OCI-M1 (cell line): ENCODE data around the gene CAMK1G.

Experiments
- DNase-seq: peaks from one replicate; lab custom pipeline; 2025; lab: John Stamatoyannopoulos, UW

The CAMK1G gene

DNA sequence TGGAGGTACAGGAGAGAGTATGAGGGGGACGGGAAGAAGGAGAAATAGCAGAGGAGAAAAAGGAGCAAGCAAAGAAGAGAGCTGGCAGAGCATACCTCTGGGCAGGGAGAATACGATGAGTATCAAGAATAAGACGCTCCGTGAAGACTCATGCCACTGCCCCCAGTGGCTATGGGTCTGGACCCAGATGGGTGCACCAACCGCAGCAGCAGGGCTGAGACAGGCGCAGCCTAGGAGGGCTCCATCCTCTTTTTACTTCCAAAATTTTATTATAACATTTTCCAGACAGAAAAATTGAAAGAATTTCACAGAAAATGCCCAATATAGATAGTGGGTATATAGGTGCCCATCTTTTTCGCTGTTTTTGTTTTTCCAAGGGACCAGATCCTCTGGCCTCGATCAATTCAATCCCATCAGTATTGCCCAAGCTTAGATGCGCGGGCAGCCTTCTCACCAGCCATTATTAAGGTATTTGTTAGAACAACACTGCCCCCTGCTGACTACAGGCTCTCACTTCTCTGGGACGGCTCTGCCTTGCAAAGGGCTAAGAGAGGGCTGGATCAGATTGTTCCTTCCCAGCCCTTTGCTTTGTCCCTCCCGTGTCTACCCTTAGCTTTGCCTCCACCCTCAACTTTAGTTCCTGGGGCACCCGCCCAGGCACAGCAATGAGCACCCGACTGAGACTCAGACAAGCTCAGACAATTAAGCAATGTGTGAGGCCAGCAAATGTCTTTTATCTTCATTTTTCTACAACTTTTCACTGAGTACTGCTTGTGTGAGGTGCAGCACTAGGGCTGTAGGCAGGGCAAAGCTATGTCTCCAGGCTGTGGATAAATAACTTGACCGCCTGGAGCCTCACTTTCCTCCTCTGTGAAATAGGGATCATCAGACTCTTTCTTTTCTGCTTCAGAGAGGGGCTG lies 17.5 kb upstream of the CAMK1G start:
- DNase-seq, result peak; percentile 87

GRCh38 chr1:209567698-209568175 lies 15.8 kb upstream of the CAMK1G start:
- no peak for DNase-seq

GRCh38 chr1:209569455-209570207 lies 13.9 kb upstream of the CAMK1G start:
- peak; percentile 84 for DNase-seq

DNA sequence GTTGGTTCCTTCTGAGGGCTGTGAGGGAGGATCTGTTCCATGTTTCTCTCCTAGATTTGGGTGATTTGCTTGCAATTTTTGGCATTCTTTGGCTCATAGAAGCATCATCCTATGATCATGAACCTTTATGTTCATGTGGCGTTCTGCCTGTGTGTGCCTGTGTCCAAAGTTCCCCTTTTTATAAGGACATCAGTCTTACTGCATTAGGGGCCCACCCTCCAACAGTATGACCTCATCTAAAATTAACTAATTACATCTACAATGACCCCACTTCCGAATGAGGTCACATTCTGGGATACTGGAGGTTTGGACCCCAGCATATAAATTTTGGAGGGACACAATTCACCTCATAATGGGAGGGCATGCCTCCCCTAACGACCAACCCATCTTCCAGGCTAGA lies 12.8 kb upstream of the CAMK1G start:
- DNase-seq, result no peak

DNA sequence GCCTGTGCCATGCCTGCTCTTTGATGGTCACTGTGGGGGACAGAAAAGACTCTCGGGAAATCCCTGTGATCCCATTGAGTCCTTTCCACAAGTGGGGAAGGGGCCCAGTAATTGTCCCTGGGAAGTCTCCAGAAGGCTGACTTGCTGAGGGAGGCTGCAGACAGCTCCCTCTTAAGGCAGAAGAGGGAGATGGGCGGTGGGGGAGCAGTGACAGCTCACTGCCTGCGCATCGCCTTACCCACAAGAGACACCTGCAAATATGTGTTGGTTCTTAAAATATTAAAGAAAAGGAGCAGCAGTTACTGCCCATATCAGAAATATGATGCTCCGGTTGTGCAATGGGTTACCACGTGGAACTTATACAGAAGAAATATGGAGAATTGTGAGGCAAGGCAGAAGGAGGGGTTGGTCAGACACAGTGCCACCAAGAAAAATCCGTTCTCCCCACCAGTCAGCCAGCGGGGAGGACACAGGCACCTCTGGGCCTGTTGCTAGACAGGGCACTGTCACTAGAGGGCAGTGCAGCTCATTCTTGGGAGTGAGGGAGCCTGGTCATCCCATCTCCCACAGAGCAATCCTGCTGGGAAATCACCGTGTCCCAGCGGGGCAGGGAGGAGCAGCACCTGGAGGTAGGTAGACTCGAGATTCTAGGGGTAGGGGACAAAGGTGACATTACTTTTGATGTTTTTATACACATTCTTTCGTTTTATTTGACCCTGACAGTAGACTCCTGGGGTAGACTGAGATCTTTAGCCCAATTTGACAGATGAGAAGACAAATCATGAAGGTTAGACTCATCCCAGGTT lies 6.9 kb upstream of the CAMK1G start:
- peak; percentile 80 for DNase-seq

DNA sequence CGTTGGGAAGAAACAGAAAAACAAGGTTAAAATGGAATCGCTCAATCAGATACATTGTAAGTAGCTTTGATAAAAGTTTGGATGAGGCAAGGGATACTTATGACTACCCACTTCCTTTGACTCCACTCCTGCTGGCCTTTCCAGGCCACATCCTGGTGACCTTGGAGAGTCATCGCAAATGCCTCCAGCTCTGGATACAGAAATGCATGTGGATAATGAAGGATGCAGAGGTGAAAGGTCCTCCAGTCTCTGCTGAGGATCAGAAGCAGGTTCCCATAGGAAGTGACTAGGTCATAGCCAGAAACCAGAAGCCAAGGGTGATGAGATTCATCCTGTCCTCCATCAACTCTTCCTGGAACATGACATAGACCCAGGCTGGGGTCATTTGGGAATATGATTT lies 6.2 kb upstream of the CAMK1G start:
- DNase-seq, result no peak

DNA sequence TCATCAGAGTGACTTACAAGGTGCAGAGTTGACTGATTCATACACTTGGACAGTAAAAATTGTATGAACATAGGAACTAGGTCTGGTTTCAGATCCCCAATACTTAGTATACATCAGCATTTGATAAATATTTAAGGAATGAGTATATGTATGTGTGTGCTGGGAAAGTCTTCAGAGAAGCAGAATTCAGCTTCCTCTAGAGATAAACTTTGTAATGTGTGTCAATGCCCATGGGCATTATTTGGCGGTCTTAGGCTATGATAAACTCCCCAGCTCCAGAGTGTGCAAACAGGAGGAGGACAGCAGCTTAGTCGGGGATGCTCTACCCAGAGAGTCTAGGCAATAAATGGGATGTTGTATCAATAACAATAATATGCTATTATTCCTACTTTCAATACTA lies 2.9 kb upstream of the CAMK1G start:
- no peak for DNase-seq

- no peak for DNase-seq
Observed at GRCh38 chr1:209584231-209584672, 738 bp downstream of the CAMK1G start.

GRCh38 chr1:209585197-209585596 lies 1.7 kb downstream of the CAMK1G start:
- no peak for DNase-seq

GRCh38 chr1:209585672-209586071 lies 2.2 kb downstream of the CAMK1G start:
- DNase-seq, result no peak

DNA sequence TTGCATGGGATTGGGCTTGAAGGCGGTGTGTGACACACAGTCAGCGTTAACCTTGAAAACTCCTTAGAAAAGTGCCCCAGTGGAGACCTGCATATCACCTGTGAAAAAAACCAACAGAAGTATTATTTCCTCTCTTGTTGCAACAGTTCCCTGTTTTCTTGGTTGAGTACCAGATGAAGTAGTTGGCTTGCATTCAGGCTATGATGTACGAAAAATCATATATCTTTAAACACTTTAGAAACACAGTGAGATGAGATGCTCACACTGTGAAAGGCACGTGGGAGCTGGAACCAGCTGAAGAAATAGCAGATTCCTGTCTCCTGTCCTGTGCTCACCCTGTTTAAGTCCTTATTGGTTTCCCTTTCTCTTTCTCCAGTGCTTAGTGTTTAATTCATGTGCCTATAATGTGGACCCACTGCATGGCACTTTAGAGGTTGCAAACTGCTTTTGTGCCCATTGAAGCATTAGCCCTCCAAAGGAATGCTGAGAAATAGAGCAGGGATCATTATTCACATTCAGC lies 2.8 kb downstream of the CAMK1G start:
- no peak for DNase-seq

DNA sequence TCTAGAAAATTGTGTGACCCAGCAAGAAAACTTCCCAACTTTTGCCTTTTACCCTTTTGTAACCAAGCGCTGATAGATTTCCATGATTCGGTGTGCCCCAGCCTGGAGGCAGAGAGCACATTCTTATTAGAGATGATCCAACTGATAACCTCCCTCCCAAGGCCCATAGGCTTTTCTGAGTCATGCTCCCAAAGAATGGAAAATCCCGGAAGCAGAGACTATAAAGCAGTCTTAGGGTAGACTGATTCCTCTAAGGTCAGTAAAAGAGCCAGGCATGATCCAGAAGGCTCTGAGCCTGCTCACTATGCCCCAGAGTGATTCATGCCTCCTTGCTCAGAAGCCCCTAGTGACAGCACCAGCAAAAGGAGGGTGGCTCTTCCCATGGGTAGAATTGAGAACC lies 4.3 kb downstream of the CAMK1G start:
- no peak for DNase-seq

GRCh38 chr1:209589440-209589839 lies 5.9 kb downstream of the CAMK1G start:
- DNase-seq, result no peak

DNA sequence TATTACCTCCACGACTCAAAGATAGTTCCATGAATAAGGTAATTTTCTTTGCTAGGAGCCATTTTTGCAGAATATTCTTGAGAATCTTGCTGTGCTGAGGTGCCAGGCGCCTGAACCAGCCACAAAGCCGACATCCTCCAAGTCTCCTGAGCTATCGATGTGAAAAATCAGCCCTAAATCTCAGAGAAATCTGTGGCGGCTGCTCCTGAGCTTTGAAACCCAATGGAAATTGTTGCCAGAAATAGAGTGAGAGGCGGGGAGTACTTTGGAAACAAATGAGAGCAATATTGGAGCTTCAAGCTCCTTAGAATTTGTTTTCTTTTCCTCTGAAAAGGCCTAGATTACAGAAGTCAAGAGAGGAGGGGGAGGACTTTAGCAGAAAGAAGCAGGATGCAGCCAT lies 6.3 kb downstream of the CAMK1G start:
- DNase-seq, result no peak

DNA sequence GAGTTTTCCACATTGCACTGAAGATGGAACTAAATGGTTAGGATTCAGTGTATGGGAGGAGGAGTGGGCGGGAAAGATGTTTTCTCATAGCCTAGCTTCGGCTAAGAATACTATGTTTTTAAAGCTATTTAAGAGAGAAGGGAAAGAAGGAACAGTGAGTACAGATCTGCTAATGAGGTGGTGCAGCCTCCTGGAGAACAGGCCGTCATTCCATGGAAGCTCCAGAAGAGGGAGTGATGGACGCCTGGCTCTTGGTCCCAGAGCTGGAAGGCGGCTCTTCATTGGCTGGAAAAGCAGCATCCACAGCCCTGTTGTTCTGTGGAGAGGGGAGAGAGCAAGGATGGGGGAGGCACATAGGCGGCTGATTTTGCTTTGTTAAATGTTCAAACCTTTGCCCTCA lies 6.9 kb downstream of the CAMK1G start:
- DNase-seq, result no peak

- no peak for DNase-seq
Observed at GRCh38 chr1:209593747-209594146, 10.2 kb downstream of the CAMK1G start.

DNA sequence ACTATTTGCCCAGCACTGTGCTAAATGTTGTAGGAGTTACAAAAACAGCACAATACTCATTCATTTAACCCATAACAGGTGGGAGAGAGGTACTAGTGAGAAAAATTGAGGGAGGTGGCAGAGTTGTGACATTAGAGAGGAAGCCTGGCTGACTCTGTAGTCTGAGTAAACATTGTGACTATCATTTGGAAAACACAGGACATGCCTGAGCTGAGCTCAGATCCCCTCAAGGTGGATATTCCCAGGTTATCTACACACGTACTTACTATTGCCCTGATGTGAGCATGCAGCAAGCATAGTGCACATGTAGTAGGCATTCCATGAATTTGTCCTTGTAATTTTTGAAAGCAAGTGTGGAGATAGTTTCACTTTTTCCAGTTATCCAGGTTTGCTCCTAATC lies 10.9 kb downstream of the CAMK1G start:
- no peak for DNase-seq

DNA sequence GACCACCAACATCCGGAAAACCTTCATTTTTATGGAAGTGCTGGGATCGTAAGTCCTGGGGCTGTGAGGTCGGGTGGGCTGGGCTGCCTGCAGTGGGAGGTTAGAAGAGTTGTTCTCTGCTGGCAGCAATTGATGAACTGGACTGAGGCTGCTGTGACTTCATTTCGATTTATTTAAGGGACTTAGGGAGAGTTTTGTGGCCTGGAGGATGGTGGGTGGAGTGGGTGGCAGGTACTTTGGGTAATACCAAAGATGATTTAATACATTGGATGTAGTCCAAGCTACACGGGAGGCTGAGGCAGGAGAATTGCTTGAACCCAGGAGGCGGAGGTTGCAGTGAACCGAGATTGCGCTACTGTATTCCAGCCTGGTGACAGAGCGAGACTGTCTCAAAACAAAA lies 11.5 kb downstream of the CAMK1G start:
- no peak for DNase-seq

GRCh38 chr1:209595599-209596285 lies 12.2 kb downstream of the CAMK1G start:
- DNase-seq, result no peak

GRCh38 chr1:209597499-209597898 lies 14.0 kb downstream of the CAMK1G start:
- no peak for DNase-seq

DNA sequence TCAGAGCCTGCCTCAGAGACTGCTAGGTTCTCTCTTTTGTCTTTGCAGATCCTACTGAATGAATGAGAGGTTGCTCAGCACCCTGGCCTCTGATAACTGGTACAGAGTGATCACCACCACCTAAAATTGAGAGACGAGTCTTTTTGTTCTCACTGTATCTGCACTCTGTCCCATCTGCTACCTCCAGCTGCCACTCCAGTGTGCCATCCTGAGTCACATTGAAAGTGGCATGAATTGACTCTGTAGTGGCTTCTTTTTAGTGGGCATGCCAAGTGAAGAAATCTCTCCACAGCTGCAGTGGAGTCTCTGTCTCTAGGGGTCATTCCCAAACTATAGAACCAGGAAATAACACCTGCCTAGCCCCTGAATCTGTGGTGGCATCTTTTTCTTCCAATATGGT lies 14.7 kb downstream of the CAMK1G start:
- no peak for DNase-seq
